ENCODE measurements around the gene GPR158.

- TF ChIP-seq POLR2AphosphoS5 (IDR thresholded peaks at IDR 0.05; ENCODE audit: low read depth) = no peak
- TF ChIP-seq, protein P1, sequence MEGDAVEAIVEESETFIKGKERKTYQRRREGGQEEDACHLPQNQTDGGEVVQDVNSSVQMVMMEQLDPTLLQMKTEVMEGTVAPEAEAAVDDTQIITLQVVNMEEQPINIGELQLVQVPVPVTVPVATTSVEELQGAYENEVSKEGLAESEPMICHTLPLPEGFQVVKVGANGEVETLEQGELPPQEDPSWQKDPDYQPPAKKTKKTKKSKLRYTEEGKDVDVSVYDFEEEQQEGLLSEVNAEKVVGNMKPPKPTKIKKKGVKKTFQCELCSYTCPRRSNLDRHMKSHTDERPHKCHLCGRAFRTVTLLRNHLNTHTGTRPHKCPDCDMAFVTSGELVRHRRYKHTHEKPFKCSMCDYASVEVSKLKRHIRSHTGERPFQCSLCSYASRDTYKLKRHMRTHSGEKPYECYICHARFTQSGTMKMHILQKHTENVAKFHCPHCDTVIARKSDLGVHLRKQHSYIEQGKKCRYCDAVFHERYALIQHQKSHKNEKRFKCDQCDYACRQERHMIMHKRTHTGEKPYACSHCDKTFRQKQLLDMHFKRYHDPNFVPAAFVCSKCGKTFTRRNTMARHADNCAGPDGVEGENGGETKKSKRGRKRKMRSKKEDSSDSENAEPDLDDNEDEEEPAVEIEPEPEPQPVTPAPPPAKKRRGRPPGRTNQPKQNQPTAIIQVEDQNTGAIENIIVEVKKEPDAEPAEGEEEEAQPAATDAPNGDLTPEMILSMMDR (IDR thresholded peaks at IDR 0.05; ENCODE audit: insufficient read depth, low read length) = no peak
- TF ChIP-seq, protein P2, sequence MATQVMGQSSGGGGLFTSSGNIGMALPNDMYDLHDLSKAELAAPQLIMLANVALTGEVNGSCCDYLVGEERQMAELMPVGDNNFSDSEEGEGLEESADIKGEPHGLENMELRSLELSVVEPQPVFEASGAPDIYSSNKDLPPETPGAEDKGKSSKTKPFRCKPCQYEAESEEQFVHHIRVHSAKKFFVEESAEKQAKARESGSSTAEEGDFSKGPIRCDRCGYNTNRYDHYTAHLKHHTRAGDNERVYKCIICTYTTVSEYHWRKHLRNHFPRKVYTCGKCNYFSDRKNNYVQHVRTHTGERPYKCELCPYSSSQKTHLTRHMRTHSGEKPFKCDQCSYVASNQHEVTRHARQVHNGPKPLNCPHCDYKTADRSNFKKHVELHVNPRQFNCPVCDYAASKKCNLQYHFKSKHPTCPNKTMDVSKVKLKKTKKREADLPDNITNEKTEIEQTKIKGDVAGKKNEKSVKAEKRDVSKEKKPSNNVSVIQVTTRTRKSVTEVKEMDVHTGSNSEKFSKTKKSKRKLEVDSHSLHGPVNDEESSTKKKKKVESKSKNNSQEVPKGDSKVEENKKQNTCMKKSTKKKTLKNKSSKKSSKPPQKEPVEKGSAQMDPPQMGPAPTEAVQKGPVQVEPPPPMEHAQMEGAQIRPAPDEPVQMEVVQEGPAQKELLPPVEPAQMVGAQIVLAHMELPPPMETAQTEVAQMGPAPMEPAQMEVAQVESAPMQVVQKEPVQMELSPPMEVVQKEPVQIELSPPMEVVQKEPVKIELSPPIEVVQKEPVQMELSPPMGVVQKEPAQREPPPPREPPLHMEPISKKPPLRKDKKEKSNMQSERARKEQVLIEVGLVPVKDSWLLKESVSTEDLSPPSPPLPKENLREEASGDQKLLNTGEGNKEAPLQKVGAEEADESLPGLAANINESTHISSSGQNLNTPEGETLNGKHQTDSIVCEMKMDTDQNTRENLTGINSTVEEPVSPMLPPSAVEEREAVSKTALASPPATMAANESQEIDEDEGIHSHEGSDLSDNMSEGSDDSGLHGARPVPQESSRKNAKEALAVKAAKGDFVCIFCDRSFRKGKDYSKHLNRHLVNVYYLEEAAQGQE (IDR thresholded peaks at IDR 0.05; ENCODE audit: insufficient replicate concordance, low read depth) = no peak
Observed at GRCh38 chr10:25182636-25183035, 7.8 kb downstream of the GPR158 start.

All from HL-60 (cell line).